ENCODE results near the gene GRM7. TPM values are rescaled to one million over a fixed set of nuclear protein-coding genes. Genes with fewer than 3 reads are reported as not detected.

GRM7 gene
- not detected in 2 replicates for total RNA-seq

DNA sequence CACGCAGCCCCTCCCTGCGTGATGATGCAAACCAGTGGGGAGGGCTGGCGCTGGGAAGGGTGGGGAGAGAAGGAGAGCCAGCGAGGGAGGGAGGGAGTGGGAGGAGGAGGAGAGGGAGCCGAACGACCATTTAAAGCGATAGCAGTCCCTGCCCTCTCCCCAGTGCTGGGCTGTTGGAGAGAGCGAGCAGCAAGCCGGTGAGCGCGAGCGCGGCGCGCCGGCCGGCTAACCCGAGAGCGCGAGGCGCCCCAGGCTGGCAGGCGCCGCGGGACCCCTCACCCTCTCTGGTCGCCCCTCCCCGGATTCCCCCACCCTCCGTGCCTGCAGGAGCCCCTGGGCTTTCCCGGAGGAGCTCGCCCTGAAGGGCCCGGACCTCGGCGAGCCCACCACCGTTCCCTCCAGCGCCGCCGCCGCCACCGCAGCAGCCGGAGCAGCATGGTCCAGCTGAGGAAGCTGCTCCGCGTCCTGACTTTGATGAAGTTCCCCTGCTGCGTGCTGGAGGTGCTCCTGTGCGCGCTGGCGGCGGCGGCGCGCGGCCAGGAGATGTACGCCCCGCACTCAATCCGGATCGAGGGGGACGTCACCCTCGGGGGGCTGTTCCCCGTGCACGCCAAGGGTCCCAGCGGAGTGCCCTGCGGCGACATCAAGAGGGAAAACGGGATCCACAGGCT is at the start of gene GRM7:
Gene GRM7 (plus strand): TSS at position 162 of the 671 bp plus-strand sequence.

